ENCODE data around the gene ZSCAN18.

- TF ChIP-seq POLR2A (IDR thresholded peaks at IDR 0.05) (no peak), CTCF (IDR thresholded peaks at IDR 0.05) (no peak)
Measured at GRCh38 chr19:58059671-58060078, 38.4 kb downstream of the ZSCAN18 start.
